ENCODE data around the gene MGME1. TPM values are rescaled to one million over a fixed set of nuclear protein-coding genes. Genes with fewer than 3 reads are reported as not detected.

Gene MGME1
- total and polyA plus RNA-seq, 2 donors (not counting 1 experiment from before 2014, with no cell fraction given) = 11.7 to 11.9 TPM

DNA sequence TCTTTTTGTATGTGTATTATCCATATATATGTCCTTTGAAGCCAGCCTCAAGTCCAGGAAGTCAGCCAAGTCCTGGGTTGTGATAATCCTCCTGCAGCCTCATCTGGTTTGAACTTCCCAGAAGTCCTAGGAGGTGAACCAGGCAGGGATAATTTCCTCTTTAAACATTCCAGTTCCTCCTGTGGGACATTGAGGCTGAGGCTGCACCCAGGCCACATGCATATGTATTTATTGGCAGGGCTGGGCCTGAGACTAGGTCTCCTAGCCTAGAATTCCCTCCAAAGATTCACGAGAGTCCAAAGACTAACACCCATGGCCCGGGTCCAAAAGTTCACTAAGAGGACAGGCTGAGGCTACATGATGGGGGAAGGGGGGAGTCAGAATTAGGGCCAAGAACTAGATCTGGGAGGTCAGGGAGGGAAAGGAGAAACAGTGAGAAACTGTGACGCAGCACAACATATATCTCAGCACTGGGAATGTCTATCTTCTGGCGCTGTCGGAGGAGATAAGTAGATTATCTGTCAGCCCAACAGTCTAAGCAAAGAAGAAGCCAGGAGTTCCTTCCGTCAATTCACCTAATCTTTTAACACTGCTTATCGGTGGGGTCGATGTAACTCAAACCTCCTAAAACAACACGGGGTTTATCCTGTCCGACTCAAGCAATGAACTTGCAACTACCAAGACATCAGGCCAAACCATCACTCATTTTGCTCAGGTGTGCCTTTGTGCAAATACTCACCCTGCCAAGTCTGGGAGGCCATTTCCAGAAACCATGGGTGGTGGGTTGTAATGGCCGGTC lies 43.5 kb upstream of the MGME1 start:
- Histone ChIP-seq H3K27me3 (ENCODE audit: control insufficient read depth, insufficient read depth, low read length) (peaks cover 4% of the 10 kb centered on the region), H3K79me2 (ENCODE audit: control insufficient read depth, insufficient read depth, low read length) (no peaks in the 10 kb centered on the region), H4K20me1 (ENCODE audit: control insufficient read depth, extremely low read depth, insufficient read depth, low read length) (no peaks in the 10 kb centered on the region), H3K9me3 (ENCODE audit: control insufficient read depth, insufficient read depth, low read depth, low read length) (no peaks in the 10 kb centered on the region), H3K9ac (ENCODE audit: insufficient read depth, low read length) (no peak overlapping the region), H3K4me1 (ENCODE audit: control insufficient read depth, extremely low read depth, insufficient read depth, low read length) (no peaks in the 10 kb centered on the region), H3K4me3 (replicated peaks in 1 of 4; ENCODE audit: control extremely low read depth in 1 of 4, insufficient read depth in 1 of 4, low read depth in 3 of 4, low read length in 4 of 4) (no peak overlapping the region), H3K27ac (ENCODE audit: insufficient read depth, low read length) (no peak overlapping the region), H2AFZ (ENCODE audit: low read length) (no peak overlapping the region), H3K36me3 (ENCODE audit: control insufficient read depth, insufficient read depth, low read length) (no peaks in the 10 kb centered on the region), H3K4me2 (ENCODE audit: extremely low read depth, insufficient read depth, low read length) (no peak overlapping the region)
- no peak for TF ChIP-seq CTCF (conservative IDR thresholded peaks at IDR 0.05 in 1 of 2, IDR thresholded peaks at IDR 0.05 in 1 of 2; ENCODE audit: low read depth in 1 of 2, low read length in 2 of 2)
- peak in 1 of 2 donors; percentile 52 for DNase-seq (ENCODE audit: low read depth in 2 of 2)

GRCh38 chr20:17925940-17926300 lies 42.9 kb upstream of the MGME1 start:
- no peak overlapping the region for H3K4me3 ChIP-seq (replicated peaks in 1 of 4; ENCODE audit: control extremely low read depth in 1 of 4, insufficient read depth in 1 of 4, low read depth in 3 of 4, low read length in 4 of 4)
- H3K27ac ChIP-seq (ENCODE audit: insufficient read depth, low read length) = no peak overlapping the region
- no peak overlapping the region for H3K9ac ChIP-seq (ENCODE audit: insufficient read depth, low read length)
- no peaks in the 10 kb centered on the region for H3K36me3 ChIP-seq (ENCODE audit: control insufficient read depth, insufficient read depth, low read length)
- TF ChIP-seq CTCF (conservative IDR thresholded peaks at IDR 0.05 in 1 of 2, IDR thresholded peaks at IDR 0.05 in 1 of 2; ENCODE audit: low read depth in 1 of 2, low read length in 2 of 2) (no peak), EZH2 (IDR thresholded peaks at IDR 0.05; ENCODE audit: low read length, missing control alignments) (no peak)
- H3K27me3 ChIP-seq (ENCODE audit: control insufficient read depth, insufficient read depth, low read length) = peaks cover 4% of the 10 kb centered on the region
- no peaks in the 10 kb centered on the region for H4K20me1 ChIP-seq (ENCODE audit: control insufficient read depth, extremely low read depth, insufficient read depth, low read length)
- H2AFZ ChIP-seq (ENCODE audit: low read length) = no peak overlapping the region
- H3K4me1 ChIP-seq (ENCODE audit: control insufficient read depth, extremely low read depth, insufficient read depth, low read length) = no peaks in the 10 kb centered on the region
- H3K9me3 ChIP-seq (ENCODE audit: control insufficient read depth, insufficient read depth, low read depth, low read length) = no peaks in the 10 kb centered on the region
- no peak overlapping the region for H3K4me2 ChIP-seq (ENCODE audit: extremely low read depth, insufficient read depth, low read length)
- DNase-seq (ENCODE audit: low read depth in 2 of 2) = no peak
- H3K79me2 ChIP-seq (ENCODE audit: control insufficient read depth, insufficient read depth, low read length) = no peaks in the 10 kb centered on the region

DNA sequence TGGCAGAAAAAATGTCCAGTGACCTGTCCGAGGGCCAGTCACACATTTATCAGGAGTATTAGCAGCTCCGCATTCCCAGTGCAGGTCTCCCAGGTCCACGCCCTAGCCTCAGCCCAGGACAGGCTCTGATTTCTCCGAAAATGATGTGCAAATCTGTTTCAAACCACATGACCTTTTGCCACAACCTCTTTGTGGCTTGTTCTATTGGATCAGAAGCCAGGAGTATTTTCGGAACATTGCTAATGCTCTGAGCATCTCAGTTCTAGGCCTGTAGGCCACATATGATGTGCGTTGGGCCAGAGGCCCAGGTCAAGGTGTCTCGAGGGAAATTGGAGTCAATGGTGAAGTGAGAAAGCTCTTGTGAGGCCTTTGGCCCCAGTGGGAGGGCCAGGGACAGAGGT lies 40.6 kb upstream of the MGME1 start:
- no peak for DNase-seq (ENCODE audit: low read depth in 2 of 2)
- Histone ChIP-seq H3K27ac (ENCODE audit: insufficient read depth, low read length) (no peak overlapping the region), H3K4me2 (ENCODE audit: extremely low read depth, insufficient read depth, low read length) (no peak overlapping the region), H3K27me3 (ENCODE audit: control insufficient read depth, insufficient read depth, low read length) (peaks cover 4% of the 10 kb centered on the region), H4K20me1 (ENCODE audit: control insufficient read depth, extremely low read depth, insufficient read depth, low read length) (no peaks in the 10 kb centered on the region), H2AFZ (ENCODE audit: low read length) (no peak overlapping the region), H3K9ac (ENCODE audit: insufficient read depth, low read length) (no peak overlapping the region), H3K4me1 (ENCODE audit: control insufficient read depth, extremely low read depth, insufficient read depth, low read length) (no peaks in the 10 kb centered on the region), H3K36me3 (ENCODE audit: control insufficient read depth, insufficient read depth, low read length) (no peaks in the 10 kb centered on the region), H3K9me3 (ENCODE audit: control insufficient read depth, insufficient read depth, low read depth, low read length) (no peaks in the 10 kb centered on the region), H3K4me3 (replicated peaks in 1 of 4; ENCODE audit: control extremely low read depth in 1 of 4, insufficient read depth in 1 of 4, low read depth in 3 of 4, low read length in 4 of 4) (no peak overlapping the region), H3K79me2 (ENCODE audit: control insufficient read depth, insufficient read depth, low read length) (no peaks in the 10 kb centered on the region)
- TF ChIP-seq CTCF (conservative IDR thresholded peaks at IDR 0.05 in 1 of 2, IDR thresholded peaks at IDR 0.05 in 1 of 2; ENCODE audit: low read depth in 1 of 2, low read length in 2 of 2) (no peak), EZH2 (IDR thresholded peaks at IDR 0.05; ENCODE audit: low read length, missing control alignments) (no peak)

All from fibroblast of lung (primary cell).